AG04449 (cell line): Measurements from ENCODE around the gene FLOT1.

Experiments
- CTCF ChIA-PET: fragments of 350-600 bp; formaldehyde crosslinking; extraction: SDS; loops from one replicate; lab custom pipeline; 2021; ENCODE audit warnings: antibody characterized with exemption; lab: Yijun Ruan, JAX
- POLR2A ChIA-PET: fragments of 400-600, 350-600 bp; formaldehyde crosslinking; extraction: SDS; loops from one replicate; lab custom pipeline; 2020; ENCODE audit warnings: antibody characterized with exemption, inconsistent platforms; lab: Yijun Ruan, JAX
- DNase-seq: peaks from one replicate; pipeline ENCODE4 v3.0.0-alpha.2; 2010; ENCODE audit warnings: low read depth, low spot score
- H3K4me3 ChIP-seq: 2 replicates; pipeline ENCODE4 v1.5.1; 2011; ENCODE audit warnings: low read depth, mild to moderate bottlenecking, control low read depth, low read length
- CTCF ChIP-seq: IDR thresholded peaks from one replicate; pipeline ENCODE4 v1.5.1; 2011; ENCODE audit warnings: mild to moderate bottlenecking, moderate library complexity, low read length, control low read depth, inconsistent platforms; ENCODE audit not compliant: insufficient read depth; ENCODE audit errors: missing control alignments

Gene FLOT1

GRCh38 chr6:30690403-30691207 lies 51.9 kb downstream of the FLOT1 start, which contains the start of gene NRM:
TSS of gene NRM (minus strand) at chr6:30690984. CDS start at chr6:30690974, 10 bp downstream.
- H3K4me3 ChIP-seq = peak within 1 kb of the TSS; percentile 98
- DNase-seq = no peak
- POLR2A ChIA-PET = interaction anchor here (0.6 to 1.4 kb wide), 10 partner anchors 12 to 91 kb away, joined by 3 to 6 read pairs (median 4); partner anchors contain the start of genes FLOT1, MDC1, MRPS18B and TUBB
- TF ChIP-seq CTCF = no peak
- CTCF ChIA-PET = interaction anchor here (1.1 to 3.4 kb wide), 6 partner anchors 12 to 32 kb away, joined by 3 to 31 read pairs (median 4); partner anchors contain the start of genes MDC1 and TUBB

- ChIA-PET CTCF (interaction anchor here (1.3 to 3.4 kb wide), 4 partner anchors 12 to 32 kb away, joined by 3 to 31 read pairs (median 8); partner anchors contain the start of gene TUBB), POLR2A (interaction anchor here (0.6 to 1.4 kb wide), 5 partner anchors 27 to 72 kb away, joined by 3 to 6 read pairs (median 4); partner anchors contain the start of genes MDC1 and MRPS18B)
- no peak for TF ChIP-seq CTCF
- H3K4me3 ChIP-seq = peak overlapping the region; percentile 98
- DNase-seq = no peak
These were observed 52.5 kb downstream of the FLOT1 start for GRCh38 chr6:30689985-30690384.

- ChIA-PET CTCF (interaction anchor here (1.3 to 3.4 kb wide), 8 partner anchors 11 to 42 kb away, joined by 3 to 31 read pairs (median 10); partner anchors contain the start of genes DHX16 and TUBB), POLR2A (interaction anchor here (1.3 kb wide), 1 partner anchor 30 kb away, joined by 5 read pairs; the partner anchor contains the start of gene TUBB)
- no peak for TF ChIP-seq CTCF
- H3K4me3 ChIP-seq = peak overlapping the region; percentile 3
- no peak for DNase-seq
These were observed 53.2 kb downstream of the FLOT1 start for GRCh38 chr6:30689022-30689865.

- peak overlapping the region; percentile 15; the same call in 1 of the 2 replicates for H3K4me3 ChIP-seq
- TF ChIP-seq CTCF = no peak
- CTCF ChIA-PET = interaction anchor here (1.3 to 3.4 kb wide), 8 partner anchors 11 to 42 kb away, joined by 3 to 31 read pairs (median 8); partner anchors contain the start of genes DHX16, MDC1 and TUBB
- no peak for DNase-seq
- POLR2A ChIA-PET = interaction anchor here (1.0 to 2.0 kb wide), 4 partner anchors 29 to 41 kb away, joined by 4 to 16 read pairs (median 5); partner anchors contain the start of genes MDC1 and TUBB
These were observed 53.9 kb downstream of the FLOT1 start for GRCh38 chr6:30688569-30688968.

- peak overlapping the region; percentile 89 for H3K4me3 ChIP-seq
- CTCF ChIA-PET = interaction anchor here (1.0 to 3.4 kb wide), 10 partner anchors 10 to 43 kb away, joined by 3 to 31 read pairs (median 6); partner anchors contain the start of genes DHX16, MDC1 and TUBB
- POLR2A ChIA-PET = interaction anchor here (0.8 to 2.0 kb wide), 9 partner anchors 10 to 75 kb away, joined by 3 to 16 read pairs (median 4); partner anchors contain the start of gene MDC1
- peak; percentile 33 for TF ChIP-seq CTCF
- DNase-seq = no peak
These were observed 54.6 kb downstream of the FLOT1 start for GRCh38 chr6:30687659-30688431.
